GM21737 (cell line): Measurements from ENCODE around the gene YPEL1.
"Not testable (repeated sequence)": the region's sequence is repeated elsewhere in the genome, so short reads cannot be mapped to it uniquely, and the experiment has no call there.

Experiments used
- ATAC-seq: cut with Tn5 transposase; IDR thresholded peaks from one replicate; pipeline ENCODE4 v1.9.1; 2021; ENCODE audit warnings: mild to moderate bottlenecking, moderate library complexity; ENCODE audit not compliant: unreplicated experiment

Gene YPEL1

DNA sequence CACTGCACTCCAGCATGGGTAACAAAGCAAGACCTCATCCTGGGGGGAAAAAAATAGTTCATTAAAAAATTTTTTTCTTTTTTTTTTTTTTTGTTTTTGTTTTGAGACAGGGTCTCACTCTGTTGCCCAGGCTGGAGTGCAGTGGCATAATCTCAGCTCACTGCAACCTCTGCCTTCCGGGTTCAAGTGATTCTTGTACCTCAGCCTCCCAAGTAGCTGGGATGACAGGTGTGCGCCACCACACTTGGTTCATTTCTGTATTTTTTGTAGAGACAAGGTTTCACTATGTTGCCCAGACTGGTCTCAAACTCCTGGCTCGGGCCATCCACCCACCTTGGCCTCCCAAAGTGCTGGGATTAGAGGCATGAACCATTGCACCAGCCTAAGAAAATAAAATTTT is 11.1 kb downstream of the YPEL1 start:
- not testable (repeated sequence) for ATAC-seq

DNA sequence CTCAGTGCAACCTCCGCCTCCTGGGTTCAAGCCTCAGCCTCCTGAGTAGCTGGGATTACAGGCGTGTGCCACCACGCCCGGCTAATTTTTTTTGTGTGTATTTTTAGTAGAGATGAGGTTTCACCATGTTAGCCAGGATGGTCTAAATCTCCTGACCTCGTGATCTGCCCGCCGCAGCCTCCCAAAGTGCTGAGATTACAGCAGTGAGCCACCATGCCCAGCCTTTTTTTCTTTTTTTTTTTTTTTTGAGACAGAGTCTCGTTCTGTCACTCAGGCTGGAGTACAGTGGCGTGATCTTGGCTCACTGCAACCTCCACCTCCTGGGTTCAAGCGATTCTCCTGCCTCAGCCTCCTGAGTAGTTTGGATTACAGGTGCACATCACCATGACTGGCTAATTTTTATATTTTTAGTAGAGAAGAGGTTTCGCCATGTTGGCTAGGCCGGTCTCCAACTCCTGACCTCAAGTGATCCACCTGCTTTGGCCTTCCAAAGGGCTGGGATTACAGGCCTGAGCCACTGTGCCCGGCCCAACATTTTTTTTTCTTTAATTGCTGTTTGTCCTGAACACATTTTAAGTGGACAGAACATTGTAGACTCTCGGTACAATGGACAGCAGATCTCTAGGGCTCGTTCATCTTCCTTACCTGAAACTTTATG is 14.3 kb downstream of the YPEL1 start:
- not testable (repeated sequence) for ATAC-seq

DNA sequence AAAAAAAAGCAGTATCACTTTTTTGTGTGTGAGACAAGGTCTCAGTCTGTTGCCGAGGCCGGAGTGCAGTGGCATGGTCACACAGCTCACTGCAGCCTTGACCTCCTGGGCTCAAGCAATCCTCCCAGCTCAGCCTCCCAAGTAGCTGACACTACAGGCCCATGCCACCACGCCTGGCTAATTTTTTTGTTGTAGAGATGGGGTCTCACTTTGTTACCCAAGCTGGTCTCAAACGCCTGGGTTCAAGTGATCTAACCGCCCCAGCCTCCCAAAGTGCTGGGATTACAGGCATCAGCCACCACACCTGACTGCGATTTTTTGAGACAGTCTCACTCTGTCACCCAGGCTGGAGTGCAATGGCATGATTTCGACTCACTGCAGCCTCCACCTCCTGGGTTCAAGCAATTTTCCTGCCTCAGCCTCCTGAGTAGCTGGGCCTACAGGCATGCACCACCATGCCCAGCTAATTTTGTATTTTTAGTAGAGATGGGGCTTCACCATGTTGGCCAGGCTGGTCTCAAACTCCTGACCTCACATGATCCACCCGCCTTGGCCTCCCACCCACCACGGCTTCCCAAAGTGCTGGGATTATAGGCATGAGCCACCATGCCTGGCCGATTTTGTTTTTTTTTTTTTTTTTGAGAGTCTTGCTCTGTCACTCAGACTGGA is 15.3 kb downstream of the YPEL1 start:
- not testable (repeated sequence) for ATAC-seq

DNA sequence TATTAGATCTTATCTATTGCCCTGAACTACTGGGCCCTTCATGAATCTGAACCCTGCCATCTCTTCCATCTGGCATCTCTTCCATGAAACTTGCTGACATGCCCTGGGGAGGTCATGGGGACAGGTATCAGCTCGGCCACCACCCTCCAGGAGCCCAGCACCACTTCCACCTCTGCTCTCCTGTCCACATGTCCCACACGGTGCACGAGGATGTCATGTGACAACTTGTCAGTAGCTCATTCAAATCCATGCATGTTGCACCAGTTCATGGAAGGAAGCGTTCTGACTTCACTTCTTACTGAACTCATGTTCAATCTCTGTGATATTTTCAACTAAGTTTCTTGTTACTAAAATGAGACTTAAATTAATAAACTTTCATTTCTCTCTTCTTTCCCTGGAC is 16.6 kb downstream of the YPEL1 start:
- ATAC-seq: no peak

DNA sequence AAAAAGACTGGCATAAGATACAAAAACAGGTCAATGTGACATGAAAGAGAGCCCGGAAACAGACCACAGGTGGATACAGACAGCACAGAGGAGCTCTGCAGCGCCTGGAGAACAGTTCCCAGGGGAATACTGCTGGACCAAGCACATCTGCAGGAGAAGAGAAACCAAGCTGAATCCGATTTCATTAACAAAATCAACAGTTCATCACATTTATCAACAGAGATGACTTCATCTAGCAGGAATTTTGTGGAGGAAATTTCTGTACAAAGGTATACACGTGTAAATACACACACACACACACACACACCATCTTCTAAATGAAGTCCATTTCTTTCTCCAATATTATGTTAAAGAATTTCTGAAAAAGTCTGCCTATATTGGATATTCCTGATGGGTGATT is 17.1 kb downstream of the YPEL1 start:
- no peak for ATAC-seq

DNA sequence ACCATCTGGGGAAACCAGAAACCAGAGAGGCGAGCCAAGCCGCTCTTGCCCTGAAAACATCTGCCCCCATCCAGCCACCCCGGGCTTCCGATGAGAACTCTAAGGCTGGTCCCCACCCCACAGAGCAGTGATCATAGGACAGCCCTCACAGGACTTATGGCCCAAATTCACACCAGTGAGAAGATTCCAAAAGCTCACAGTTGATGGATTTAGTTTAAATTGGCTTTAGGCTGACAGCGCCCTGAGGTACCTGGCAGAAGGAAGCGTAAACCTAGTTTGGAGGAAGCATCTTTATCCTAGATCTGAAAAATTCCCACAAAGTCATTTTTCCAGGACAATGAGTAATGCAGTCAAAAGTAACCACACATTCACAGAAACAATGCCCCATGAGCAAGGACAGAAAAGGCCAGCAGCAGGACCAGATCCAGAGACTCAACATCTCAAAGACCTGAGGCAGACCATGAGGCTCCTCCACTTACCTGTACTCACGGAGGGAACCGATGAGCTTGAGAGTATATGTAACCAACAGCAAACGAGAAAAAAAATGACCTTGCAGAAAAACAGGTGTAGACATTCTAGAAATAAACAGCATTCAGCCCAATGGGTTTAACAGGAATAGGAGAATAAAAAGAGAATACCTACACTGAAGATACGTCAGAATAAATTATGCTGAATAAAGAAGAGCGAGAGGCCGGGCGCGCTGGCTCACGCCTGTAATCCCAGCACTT is 19.0 kb downstream of the YPEL1 start:
- not testable (repeated sequence) for ATAC-seq

DNA sequence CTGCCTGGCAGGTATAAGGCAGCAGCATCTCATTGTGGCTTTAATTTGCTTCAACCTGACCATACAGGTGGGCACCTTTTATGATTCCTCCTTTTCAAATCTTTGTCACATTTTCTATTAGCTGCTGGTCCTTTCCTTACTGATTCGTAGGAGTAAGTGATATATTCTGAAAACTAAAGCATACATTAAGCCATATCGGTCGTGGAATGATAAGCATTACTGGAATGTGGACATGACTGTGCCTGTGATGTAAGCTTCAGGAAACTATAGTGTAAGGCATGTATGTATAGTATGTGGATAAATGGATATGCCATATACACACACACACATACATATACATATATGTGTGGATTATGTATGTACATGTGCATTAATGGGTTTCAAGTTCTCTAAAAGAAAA is 20.8 kb downstream of the YPEL1 start:
- ATAC-seq: no peak

DNA sequence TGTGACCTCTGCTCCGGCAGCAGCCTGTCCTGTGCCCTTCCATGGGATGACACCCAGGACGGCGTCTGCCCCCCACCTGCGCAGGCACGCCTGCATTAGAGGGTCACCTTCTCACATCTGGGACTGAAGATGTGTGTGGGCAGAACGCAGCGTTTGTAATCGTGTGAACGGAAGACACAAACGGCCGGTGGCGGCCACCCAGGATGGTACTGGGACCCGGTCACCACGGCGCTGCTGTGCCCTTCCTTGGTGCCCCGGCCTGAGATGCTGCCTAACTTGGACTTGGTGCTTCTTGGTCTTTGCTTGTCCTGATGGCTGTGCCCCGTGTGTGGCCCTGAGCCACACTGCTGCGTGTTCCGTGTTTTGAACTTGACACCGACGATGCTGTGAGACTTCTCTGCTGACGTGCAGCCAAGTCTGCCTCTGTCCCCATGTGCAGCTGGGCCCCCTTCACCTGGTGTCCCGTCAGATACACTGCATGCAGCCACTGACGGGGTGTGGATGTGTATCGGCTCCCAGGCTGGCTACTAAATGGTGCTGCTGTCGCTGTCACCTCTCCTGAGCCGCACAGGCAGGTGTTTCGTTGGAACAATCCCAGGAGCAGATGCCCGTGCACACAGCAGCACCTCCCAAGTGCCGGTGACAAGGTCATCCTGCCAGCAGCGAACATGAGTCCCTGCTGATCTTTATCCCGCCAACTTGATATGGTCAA is 21.4 kb downstream of the YPEL1 start:
- ATAC-seq: no peak

DNA sequence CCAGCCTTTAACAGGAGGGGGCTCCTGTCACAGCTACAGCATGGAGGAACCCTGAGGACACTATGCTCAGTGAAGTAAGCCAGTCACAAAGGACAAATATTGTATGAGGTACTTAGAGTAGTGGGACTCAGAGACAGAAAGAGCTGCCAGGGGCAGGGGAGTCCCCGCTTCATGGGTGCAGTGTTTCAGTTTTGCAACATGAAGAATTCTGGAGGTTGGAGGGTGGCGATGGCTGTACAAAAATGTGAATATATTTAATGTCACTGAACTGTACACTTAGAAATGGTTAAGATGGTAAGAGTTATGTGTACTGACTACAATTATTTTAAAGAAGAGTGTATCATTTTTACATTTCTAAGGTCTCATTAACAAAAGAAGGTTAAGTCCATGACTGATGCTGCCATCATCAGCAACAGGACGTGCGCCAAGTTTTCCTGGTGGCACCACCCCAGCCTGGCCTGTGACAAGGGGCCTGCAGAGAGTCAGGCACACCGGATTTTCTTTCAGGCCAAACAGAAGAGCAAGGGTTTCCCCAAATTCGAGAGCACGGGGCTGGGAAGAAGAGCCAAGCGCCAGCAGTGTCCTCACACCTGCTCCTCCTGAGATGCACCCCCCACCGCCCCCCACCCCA is 22.1 kb downstream of the YPEL1 start:
- no peak for ATAC-seq

DNA sequence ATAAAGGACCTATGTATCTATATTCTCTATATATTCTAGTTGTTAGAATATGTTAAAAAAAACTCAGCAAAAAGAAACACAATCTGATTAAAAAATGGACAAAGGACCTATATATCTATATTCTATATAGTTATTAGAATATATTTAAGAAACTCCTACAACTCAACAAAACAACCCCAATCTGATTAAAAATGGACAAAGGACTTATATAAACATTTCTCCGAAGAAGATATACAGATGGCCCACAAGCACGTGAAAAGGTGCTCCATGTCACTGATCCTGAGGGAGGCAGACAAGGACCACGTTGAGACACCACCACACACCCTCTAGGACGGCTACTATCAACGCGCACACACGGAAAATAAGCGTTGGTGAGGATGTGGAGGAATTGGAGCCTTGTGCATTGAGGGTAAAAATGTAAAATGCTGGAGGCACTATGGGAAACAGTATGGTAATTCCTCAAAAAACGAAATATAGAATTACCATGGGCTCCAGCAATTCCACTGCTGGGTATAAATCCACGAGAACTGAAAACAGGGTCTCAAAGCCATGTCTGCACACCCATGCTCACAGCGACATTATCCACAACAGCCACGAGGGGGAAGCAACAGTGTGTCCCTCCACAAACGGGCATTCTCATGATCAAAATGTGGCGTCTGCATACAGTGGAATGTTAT is 22.7 kb downstream of the YPEL1 start:
- ATAC-seq: no peak

DNA sequence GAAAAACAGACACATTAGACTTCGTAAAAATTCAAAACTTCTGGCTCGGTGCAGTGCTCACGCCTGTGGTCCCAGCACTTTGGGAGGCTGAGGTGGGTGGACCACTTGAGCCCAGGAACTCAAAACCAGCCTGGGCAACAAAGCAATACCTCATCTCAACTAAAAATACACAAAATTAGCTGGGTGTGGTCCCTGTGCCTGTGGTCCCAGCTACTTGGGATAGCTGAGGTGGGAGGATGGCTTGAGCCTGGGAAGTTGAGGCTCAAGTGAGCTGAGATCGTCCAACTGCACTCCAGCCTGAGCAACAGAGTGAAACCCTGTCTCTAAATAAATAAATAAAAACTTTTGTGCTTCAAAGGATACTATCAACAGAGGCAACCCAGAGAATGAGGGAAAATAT is 23.7 kb downstream of the YPEL1 start:
- no peak for ATAC-seq

DNA sequence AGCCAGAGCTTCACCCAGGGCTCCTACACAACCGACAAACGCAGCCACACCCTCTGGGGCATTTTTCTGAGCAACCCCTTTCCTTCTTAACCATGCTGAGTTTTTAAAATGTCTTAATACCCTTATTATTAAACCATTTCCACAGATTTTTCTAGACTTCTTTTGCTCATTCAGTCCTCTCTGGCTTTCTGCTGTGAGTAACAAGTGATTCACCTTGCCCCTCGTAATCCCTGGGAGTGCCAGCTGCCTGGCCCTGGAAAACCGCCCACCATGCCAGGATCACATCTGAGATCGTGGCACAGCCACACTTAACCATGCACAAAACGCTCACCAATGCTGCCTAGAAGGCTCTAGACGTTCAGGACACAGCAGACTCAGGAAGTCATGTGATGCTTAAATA is 25.4 kb downstream of the YPEL1 start:
- ATAC-seq: no peak

DNA sequence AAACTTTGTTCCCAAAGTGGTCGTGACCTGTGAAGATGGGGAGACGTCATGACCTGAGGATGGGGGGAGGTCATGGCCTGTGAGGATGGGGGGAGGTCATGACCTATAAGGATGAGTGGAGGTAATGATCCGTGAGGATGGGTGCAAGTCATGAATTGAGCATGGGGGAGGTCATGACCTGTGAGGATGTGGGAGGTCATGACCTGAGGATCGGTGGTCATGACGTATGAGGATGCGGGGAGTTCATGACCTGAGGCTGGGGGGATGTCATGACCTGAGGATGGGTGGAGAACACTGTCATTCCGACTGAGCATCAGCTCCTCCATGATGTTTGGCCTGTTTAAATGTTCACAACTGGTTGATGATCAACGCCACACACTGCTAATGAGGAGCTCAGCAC is 25.9 kb downstream of the YPEL1 start:
- no peak for ATAC-seq

DNA sequence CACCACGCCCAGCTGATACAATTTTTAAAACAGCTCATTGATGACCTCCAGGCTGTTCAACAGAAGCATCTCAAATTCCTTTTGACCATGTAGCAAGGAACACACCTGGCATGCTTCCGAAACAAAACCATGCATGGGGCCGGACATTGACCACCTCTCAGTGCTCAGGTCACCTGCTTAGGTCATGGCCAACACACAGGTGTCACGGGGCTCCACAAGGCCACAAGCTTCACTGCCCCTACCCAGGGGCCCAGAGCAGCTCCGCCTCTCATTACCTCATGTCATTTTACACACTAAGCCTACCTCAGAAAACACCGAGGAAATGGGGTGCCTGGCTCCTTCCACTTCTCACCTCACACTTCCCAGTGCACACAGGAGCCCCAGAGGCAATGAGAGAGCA is 26.6 kb downstream of the YPEL1 start:
- no peak for ATAC-seq

DNA sequence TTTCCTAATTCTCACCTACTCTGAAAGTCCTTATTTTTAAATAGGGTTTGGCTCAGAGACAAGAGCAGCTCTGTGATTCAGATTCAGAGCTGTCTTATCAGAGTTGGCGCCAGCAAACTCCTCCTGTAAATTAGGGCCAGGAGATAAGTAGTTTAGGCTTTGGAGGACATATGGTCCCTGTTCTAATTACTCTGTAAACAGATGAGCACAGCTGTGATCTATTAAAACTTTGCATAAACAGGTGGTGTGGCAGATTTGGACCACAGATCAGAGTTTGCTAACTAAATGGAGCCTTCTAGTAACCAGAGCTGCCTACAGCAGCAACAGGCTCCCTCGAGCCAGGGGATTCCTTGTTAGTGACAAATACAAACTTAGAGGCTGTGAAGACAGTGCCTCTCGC is 27.9 kb downstream of the YPEL1 start:
- no peak for ATAC-seq

DNA sequence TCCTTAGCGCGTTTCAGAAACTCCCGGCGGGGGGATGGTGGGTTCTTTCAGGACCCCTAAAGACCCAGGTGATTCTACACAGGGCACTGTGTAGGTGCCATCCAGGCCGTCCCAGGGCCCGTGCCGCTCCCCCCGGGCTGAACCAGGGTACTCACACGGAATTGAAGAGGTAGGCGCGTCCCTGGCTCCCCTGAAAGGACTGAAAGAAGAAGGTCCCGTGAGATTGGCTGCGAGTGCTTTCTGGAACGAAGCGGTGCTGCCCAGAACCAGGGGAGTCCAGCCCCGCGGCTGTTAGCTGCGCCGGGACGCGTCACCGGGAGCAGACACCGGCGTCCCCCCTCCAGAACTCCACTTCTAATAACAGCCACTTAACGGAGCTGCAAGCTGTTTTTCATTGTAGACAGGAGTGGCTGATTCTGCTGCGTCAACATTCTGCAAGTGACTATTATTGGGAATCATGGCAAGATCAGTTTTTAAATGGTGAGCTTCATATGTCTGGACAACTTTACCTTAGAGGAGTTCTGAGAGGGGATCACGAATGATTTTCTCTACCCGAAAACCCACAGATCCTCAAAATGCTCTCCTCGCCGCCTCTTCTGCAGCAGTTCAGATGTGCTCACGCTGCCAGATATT is 31.8 kb downstream of the YPEL1 start:
- no peak for ATAC-seq

DNA sequence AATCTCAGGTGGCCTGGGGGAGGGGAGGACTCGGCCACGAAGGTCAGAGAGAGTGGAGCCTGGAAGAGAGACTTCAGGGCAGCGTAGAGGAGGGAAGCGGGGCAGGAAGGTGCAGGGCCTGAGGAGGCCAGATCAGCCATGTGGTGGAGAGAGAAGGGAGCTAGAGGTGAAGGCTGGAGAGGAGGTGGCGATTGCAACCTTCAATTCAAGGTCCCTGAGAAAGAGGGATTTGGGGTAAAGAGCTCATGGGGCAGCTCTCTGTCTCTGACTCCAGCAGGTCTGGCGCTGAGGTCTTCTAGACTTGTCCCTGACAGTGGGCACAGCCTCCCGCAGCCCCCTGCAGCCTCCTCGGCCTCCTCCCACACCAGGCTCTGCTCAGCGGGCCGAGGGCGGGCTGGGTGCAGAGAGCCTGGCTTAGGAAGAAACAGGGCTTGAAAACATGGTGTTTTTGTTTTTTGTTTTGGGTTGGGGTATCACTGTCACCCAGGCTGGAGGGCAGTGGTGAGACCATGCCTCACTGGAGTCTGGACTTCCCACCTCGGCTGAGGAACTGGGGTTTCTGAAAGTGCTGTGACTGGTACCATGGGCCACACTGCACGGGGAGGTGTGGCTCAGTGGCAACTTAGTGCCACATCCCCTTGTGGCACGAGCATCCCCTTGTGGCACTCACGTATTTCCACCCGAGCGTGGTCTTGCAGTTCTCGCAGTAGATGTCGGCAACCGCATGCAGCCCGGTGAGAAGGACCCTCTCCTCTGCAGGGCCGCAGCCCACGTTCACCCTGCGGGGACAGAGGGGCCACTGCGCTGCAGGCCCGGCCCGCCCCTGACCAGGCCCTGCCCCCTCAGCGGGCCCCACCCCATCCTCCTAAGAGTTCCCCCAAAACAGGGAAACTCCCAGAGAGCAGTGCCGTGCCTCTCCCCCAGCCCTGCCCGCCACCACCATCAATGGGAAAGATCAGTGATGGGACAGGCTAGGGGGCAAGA is 32.6 kb downstream of the YPEL1 start:
- no peak for ATAC-seq

DNA sequence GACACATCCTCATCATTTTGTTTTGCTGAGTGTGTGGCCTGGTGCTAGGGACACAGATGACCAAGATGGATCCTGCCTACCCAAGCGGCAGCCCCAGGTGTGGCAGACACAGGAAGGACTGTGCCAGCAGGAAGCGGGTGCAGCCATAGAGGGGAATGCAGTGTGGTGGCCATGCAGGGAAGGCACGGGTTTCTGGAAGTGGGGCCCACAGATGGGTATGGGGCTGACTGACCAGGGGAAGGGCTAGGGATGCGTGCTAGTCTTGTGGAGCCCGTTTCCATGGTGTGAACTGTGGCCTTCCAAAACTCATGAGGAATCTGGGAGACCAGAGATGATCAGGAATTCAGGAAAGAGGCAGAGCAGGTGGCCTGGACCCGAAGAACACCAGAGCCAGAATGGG is 33.5 kb downstream of the YPEL1 start:
- no peak for ATAC-seq

DNA sequence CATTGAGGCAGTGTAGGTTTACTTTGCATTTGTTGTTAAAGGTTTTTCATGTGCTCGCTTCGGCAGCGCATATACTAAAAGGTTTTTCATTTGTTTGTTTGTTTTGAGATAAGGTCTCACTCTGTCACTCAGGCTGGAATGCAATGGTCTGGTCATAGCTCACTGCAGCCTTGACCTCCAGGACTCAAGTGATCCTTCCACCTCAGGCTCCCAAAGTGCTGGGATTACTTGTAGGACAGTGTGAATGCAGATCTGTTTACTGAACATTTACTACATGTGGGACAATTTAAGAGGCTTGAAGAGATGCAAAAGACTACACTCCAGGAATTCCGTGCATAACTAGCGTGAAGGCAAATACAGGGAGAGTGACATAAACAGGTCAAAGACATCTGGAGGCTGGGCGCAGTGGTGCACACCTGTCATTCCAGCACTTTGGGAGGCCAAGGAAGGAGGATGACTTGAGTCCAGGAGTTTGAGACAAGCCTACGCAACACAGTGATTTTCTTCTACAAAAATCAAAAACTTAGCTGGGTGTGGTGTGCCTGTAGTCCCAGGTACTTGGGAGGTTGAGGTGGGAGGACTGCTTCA is 34.1 kb downstream of the YPEL1 start:
- no peak for ATAC-seq
